SW480 (cell line): ENCODE results near the gene CD151.

Experiments used
- DNase-seq: peaks from one replicate; pipeline ENCODE4 v3.0.0-alpha.2; 2016; ENCODE audit warnings: low spot score

Gene CD151

DNA sequence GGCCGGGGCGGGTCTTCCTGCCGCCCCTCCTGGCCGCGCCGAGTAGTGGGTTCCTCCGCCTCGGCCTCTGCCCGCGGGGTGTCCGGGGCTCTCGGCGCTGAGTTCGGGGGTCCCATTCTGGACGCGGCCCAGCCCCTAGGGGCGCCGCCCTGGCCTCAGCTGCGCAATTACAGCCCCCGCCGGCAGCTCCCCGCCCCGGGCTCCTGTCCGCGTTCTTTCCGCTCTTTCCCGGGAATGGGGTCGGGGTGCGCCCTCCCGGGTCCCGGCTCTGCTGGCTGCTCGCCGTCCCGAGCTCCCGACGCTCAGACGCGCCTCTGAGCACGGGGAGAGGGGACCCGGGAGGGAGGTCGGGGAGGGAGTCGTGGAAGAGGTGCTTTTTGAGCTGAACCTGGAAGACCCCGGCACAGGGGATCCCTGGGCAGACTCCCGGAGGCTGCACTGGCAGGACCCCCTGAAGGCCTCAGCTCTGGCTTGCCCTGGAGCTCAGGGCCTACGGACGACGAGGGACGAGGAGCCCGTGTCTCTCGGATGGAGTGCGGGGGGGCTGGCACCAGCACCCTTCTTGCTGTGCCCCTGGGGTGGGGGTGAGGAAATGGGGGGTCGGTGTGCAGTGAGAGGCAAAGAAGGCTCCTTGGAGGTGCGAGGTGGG lies 10.5 kb downstream of the CD151 start:
- no peak for DNase-seq

DNA sequence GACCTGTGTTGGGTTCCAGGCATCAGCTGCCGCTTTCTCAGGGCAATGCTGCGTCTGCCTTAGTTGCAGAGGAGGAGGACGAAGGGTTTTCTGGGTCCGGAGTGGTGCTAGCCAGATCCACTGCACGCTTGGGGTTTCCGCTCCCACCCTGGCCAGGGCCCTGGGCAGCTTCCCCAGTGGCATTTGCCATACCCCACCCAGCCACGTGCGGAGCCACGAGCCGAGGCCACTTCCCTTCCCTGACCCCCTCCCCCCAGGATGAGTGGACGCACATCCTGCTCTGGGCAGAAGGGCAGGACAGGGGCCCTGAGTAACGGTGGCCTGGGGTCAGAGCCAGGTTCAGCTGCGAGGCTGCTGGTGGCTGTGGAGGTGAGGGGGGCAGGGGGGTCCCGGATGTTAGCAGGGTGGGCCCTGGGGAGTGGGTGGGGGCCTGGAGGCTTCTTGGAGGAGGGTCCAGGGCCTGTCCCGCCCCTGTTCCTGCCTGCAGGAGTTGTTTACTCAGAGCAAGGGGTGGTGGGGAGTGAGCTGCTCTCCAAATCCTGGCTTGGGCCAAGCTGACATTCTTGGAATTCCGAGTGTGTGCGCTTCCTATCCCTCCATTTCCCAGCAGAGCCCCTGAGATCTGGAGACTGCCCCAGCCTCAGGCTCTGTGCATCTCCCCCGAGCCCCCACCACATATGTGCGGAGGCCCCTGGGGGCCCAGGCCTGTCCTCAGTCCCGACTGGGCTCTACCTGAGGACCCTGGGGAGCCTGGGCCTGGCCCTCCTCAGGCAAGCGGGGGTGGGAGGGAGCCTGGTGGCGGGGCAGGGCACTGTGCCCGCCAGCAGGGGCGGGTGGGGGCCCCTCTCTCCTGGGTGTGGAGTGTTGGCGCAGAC lies 11.3 kb downstream of the CD151 start:
- DNase-seq, result peak; percentile 70

DNA sequence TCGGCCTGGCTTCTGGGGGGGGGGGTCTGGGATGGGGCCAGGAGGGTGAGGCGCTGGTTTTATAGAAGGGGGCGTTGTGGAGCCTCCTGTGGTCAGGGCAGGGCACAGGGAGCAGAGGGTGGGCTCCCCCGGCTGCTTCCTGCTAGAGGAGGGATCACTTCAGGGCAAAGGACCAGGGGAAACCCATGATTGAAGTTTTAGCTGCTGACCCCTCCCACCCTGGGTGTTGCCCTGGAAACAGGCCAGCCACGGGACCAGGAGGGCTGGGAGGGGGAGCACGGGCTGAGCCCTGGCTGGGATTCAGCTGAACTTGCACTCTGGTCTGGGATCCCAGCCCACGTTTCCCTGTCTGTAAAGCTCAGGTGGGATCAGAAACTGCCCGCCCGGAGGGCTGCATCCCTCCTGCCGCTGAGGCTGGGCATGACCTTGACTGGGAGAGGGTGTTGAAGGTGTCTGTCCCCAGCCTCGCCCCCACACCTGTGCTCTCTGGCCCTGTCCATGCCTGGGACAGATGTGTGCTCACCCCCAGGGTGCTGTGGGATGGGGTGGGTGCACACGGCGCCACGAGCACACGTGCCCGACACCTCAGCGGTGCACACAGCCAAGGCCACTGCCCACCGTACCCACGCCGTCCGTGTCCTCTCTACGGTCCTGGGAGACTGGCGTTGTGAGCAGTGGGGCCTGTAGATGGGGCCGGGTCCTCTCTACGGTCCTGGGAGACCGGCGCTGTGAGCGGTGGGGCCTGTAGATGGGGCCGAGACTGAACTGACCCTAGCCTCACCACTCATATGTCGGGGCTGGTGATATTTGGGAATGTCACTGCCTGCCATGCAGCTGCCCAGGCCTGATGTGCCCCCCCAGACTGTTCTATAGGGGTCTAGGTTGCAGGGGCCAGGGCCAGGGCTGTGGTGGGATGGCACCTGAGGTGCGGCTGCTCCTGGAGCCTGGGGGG lies 12.2 kb downstream of the CD151 start:
- DNase-seq, result no peak

DNA sequence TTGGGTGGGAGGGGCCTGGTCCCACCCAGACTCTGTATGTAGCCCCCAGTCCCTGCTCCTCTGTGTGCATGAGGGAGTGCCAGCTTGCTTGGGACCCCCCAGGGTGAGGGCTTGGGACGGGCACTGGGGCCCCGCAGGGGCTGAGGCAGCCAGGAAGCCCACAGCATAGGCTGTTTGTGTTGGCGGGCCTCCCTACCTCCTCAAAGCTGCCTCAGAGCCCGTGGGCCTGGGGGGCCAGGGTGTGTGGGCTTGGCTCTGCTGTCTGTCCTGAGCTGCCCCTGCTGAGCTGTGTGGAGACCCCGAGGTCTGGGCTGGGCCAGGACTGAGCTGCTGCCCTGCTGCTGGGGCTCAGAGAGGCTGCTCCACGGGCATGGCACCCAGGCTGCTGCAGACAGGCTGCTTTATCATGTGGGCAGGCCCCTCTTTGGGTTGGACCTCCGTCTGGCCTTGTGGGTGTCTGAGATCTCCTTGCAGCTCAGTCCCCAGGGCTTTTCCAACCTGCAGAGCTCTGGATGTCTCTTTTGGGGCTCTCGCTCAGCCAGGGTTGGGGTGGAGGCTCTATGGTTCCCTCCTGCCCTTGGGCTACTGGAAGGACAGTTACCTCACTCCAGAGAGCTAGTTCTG lies 13.2 kb downstream of the CD151 start:
- DNase-seq, result no peak

DNA sequence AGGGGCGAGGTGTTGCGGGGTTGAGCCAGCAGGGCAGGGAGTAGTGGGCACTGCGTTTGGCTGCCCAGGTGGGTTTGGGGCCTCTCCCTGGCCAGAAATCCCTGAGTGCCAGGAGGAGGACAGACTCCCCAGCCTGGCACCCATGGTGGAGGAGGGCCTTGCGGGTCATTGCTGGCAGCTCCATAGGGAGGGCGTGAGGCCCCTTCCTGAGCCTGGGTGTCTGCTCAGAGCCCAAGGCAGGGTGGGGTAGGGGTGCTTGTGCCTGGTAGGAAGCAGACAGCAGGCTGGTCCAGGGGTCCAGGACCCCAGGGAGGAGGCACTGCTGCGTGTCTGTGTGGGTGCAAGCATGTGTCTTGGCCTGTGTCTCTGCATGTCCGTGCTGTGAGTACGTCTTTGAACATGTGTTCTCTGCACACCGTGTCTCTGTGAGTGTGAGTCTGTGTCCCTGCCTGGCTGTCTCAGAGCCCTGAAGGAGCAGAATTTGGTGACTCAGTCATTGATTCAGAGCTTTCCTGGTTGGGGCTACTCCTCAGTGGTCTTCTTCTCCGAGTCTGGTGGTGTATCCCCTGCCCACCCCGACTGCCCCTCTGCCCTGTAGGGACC lies 13.8 kb downstream of the CD151 start:
- no peak for DNase-seq

DNA sequence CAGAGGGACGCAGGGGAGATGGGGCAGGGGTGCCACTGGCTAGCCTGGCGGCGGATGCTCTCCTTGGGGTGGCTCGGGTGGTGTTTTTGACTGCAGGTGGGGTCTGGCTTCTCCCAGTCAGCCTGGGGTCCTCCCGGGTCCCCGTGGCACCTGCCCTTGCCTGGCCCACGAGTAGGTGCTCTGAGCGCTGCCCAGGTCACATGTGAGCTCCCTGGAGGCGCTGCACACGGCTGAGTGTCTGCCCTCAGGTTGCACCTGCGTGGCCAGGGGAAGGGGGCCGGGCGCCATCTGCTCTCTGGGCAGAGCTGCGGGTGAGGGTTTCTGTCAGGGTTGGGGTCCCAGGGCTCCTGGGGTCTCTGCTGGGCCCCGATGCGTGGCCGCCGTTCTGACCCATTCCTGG lies 15.1 kb downstream of the CD151 start:
- no peak for DNase-seq

DNA sequence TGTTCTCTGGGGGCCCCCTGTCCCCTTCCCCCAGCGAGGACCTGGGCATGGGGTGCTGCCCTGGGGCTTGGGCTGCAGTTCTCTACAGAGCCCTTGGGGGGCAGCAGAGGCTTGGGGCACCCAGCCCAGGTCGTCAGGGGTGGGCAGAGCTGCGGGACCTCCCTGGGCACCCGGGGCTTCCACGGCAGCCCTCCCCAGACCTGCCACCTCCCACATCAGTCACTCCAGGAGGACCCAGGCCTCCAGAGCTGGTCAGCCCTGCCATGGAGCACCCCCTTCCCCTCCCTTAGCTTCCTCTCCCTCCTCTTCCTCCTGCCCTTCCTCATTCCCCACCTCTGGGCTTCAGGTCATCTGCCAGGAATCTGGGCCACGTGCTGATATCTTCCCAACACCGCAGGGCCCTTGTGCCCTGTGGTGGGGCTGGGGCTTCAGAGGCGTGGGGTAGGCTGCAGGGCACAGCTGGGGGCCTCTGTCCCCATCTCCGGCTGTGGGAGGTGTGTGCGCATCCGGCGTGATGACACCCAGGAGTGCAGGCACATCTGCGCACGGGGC lies 15.7 kb downstream of the CD151 start:
- no peak for DNase-seq

DNA sequence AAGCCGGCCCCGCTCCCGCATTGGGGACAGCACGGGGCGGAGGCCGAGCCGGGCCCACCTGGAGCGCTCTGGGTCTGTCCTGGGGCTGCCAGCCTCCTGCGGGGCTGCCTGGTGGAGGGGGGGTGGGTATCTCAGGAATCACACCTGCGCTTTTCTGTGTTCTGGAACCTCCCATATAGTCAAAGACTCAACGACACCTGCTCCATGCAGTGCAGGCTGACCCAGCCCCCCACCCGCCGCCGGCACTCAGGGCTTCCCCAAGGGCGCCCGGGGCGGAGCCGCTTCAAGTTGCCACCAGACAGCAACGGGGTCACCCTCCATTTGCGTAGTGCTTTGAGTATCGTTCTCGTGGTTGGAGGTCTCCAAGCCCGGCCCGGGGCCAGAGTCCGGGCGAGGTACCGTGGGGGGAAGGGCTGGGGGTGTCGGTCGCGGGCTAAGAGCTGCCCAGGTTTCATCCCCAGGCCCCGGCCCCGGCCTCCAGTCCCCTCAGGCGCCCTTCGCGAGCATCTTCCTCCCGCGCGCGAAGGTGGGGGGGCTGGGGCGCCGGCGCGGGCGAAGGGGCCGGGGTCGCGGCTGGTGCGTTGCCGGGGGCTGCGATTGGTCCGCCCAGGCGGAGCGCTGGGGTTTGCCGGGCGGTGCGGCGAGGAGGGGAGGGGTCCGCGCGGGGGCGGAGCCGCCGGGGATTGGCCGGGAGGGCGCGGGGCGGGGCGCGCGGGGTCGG lies 16.5 kb downstream of the CD151 start:
- DNase-seq, result no peak

DNA sequence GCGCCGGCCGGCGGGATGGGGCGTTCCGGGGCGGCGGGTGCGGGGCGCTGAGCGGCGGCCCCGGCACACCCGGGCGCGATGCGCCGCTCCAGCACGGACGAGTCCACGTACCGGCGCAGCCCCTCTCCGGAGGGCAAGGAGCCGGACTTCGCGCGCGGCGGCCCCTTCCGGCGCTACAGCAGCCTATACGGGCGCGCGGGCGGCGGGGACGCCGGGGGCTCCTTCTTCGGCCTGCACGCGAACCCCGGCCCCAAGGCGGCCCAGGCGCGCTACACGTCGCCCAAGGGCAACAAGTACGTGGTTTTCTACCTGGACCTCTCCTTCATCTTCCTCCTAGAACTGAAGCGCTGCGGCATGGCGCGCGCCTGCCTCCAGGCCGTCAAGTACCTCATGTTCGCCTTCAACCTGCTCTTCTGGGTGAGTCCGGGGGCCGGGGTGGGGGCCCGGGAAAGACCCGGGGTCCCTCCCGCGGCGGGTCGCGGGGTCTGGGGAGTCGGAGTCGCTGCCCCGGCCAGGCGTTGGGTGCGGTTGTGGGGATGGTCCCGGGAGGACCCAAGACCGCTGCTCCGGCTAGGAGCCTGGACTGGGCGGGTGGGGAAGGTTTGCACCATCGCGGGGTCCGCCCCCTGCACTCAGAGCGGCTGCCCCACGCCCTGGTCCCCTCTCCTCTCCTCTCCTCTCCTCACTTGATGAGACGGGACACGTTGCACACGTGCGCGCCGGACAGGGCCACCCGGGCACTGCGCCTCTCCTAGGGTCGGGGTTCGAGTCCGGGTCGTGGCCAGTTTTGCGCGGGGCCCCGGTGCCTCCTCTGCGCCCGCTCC lies 17.4 kb downstream of the CD151 start:
- no peak for DNase-seq

DNA sequence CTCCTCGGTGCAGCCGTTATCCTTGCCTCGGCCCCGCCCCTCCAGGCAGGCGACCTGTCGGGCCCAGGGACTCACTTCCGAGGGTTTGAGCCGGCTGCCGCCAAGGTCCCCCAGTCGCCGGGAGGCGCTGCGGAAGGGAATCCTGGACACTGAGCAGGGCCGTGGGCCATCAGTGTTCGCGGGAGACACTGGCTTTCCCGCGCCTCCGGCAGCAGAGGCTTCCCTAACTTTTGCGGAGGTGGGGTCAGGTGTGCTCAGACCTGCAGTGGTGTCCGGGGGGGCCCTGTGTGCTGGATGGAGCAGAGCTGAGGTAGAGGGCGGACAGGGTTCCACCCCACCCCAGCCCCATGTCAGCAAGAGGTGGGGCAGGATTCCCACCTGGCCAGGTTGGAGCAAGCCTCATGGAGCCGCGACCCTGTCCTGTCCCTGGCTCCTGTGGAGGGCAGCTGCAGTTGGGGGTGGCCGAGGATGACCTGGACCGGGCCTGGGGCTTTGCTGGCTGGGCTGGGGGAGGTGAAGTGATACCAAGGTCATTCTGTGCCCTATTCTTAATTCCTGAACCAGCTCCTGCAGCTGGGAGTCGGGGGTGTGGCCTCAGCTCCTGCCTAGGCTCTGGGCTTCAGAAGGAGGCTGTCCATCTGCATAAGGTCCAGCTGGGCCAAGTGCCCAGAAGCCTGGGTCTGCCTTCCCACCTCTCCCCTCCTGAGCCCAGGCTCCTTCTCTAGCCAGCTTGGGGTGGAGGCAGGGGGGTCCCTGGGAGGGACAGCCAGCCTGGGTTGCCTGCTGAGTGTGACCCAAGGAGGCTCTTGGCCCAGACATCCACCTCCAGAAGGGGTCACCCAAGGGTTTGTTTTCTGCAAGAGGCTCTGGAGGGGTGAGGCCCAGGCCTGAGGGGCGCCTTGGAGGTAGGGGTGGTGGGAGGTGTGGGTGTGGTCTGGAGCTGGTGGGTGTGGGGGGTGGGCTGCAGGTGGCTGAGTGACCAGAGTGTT lies 18.3 kb downstream of the CD151 start:
- no peak for DNase-seq

DNA sequence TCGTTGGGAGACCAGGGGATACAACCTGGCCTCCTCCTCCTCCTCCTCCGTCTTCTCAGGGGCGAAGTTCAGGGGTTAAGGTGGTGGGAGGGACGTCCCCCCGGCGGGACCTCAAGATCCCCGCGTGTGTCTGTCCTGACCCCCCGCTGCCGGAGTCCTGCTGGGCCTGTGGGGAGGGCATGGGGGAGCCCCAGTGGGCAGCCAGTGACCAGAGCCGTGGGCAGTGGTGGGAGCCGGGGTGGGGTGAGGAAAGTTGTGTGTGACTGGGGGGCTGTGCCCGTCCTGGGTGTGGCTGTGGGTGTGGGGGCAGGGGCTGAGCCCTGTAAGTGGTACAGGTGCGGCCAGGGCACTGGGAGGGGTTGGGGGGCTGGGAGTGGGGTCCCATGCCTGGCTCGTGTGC lies 20.0 kb downstream of the CD151 start:
- no peak for DNase-seq

DNA sequence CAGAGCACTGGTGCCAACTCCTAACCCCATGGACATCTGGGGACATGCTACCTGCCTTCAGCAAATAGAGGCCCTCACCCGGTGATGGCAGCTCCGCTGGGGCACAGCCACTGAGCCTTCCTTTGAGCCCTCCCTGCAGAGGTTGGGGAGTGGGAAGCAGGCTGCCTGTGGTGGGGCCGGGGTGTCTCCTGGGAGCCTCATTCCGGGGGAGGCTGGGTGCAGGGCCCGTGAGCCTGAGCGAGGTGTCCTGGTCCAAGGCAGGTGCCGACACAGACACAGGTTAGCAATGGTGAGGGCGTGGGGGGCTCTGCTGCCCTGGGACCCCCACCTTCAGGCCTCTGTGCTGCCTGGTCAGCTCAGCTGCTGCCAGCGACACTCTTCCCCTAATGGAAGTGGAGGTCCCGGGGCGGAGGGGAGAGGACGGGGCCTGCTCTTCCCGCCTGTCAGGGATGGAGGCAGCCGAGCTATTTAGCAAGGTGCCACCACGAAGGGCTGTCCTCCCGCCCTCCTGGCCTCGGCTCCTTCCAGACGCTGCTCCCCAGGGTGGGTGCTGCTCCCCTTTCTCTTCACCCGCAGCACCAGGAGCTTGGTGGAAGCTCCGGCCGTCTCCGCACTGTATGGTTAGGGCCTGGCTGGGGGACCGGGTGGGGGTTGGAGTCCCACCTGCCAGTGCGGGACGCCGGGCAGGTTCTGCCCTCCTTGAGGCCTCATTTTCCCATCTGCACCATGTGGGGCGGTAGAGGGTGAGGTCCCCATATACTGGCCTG lies 21.1 kb downstream of the CD151 start:
- no peak for DNase-seq

DNA sequence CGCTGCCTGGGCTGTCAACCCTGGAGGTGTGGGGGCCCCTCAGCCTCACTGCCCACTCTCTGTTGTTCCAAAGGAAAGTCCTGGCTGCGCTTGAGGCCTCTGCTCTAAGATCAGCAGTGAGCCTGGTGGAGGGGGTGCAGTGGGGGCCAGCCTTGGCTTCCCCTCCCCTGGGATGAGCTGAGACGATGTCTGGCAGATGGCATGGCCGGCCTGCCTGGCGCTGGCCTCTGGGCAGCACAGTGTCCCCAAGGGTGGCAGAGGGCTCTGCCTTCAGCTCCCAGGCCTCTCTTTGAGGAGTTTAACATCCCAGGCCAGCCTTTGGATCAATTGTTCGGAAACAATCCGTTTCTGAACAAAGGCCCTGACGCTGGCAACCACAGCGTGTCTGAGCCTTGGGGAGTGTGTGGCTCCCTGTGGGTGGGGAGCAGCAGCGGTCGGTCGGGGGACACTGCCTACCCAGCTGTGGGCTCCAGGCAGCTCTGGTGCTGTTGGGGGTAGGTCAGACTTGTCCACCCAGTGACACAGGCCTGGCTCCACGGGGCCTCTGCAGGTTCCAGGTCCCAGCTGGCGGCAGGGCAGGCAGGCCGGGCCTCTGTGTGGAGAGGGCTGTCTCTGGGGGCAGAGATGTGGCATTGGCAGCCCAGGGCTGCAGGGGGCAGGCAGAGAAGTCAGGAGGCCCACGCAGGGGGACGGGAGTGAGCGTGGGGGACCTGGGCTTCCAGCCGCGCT lies 22.0 kb downstream of the CD151 start:
- no peak for DNase-seq

DNA sequence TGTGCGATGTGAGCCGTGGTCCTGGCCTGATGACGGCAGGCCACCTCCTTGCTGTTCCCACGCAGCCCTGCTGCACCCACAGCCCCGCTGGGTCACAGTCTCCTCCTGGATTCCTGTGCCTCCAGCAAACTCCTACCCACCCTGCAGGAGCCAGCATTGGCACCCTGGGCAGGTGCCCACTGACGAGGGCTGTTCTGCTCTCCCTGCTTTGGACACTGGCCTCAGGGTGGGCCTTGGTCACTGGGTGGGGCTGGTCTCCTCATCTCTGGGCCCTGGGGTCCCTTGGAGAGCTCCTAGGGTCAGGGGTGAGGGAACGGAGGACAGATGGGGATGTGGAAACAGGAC lies 22.6 kb downstream of the CD151 start:
- no peak for DNase-seq

DNA sequence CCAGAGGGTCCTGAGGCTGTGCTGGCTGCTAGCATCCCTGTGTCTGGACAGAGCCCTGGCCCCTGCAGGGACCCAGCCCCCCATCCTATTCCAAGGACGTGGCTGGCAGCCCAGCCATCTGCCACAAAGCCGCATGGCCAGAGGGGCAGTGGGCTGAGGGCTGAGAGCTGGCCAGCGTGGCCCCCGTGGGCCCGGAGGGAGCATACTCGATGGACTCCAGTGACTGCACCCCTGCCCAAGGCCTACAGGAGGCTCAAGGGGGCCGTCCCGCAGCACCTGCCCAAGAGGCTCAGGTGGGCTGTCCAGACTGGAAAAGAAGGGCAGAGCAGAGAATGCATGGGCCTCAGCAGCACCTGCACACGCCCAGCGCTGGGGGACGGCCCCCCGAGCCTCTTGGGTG lies 23.0 kb downstream of the CD151 start:
- no peak for DNase-seq

DNA sequence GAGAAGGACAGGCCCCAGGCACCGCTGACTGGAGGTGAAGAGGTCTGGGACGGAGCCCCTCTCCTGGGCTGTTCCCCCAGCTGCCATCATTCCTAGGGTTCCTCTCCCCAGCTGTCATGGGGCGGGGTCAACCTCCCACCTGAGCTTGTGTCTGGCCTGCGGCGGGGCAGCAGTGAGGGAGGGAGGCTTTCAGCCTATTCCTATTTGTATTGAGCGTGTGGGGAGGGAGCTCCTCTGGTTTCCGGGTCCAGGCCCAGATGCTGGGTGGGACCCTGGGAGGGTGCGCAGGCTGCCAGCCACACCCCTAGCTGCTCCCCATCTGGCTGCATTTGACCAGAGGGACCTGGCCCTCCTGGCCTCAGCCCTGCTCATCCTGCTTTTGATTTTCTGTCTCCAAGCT lies 23.6 kb downstream of the CD151 start:
- no peak for DNase-seq
